ENCODE data around the gene LRCH4.

LRCH4 gene

GRCh38 chr7:100620804-100621203 lies 34.9 kb upstream of the LRCH4 start:
- Histone ChIP-seq H3K36me3 (ENCODE audit: control insufficient read depth in 1 of 2, insufficient read depth in 2 of 2, low read length in 2 of 2) (peaks cover 0 to 3% of the 10 kb centered on the region in 2 donors), H3K4me1 (ENCODE audit: control insufficient read depth in 1 of 2, insufficient read depth in 2 of 2, low read length in 2 of 2) (no peaks in the 10 kb centered on the region), H3K27ac (ENCODE audit: low read length) (no peak overlapping the region), H3K4me3 (ENCODE audit: low read depth in 1 of 2, low read length in 2 of 2) (no peak overlapping the region), H3K9me3 (ENCODE audit: control insufficient read depth in 1 of 2, low read length in 2 of 2) (no peaks in the 10 kb centered on the region), H3K27me3 (ENCODE audit: low read depth, low read length) (no peaks in the 10 kb centered on the region)

- Histone ChIP-seq H3K27me3 (ENCODE audit: low read depth, low read length) (no peaks in the 10 kb centered on the region), H3K9me3 (ENCODE audit: control insufficient read depth in 1 of 2, low read length in 2 of 2) (no peaks in the 10 kb centered on the region), H3K27ac (ENCODE audit: low read length) (no peak overlapping the region), H3K36me3 (ENCODE audit: control insufficient read depth in 1 of 2, insufficient read depth in 2 of 2, low read length in 2 of 2) (peaks cover 0 to 3% of the 10 kb centered on the region in 2 donors), H3K4me3 (ENCODE audit: low read depth in 1 of 2, low read length in 2 of 2) (no peak overlapping the region), H3K4me1 (ENCODE audit: control insufficient read depth in 1 of 2, insufficient read depth in 2 of 2, low read length in 2 of 2) (no peaks in the 10 kb centered on the region)
These were observed 34.3 kb upstream of the LRCH4 start for GRCh38 chr7:100620239-100620638.

GRCh38 chr7:100614308-100614861 lies 28.5 kb upstream of the LRCH4 start:
- no peak overlapping the region for H3K4me3 ChIP-seq (ENCODE audit: low read depth in 1 of 2, low read length in 2 of 2)
- no peak overlapping the region for H3K27ac ChIP-seq (ENCODE audit: low read length)
- H3K4me1 ChIP-seq (ENCODE audit: control insufficient read depth in 1 of 2, insufficient read depth in 2 of 2, low read length in 2 of 2) = peaks cover 0 to 13% of the 10 kb centered on the region in 2 donors

DNA sequence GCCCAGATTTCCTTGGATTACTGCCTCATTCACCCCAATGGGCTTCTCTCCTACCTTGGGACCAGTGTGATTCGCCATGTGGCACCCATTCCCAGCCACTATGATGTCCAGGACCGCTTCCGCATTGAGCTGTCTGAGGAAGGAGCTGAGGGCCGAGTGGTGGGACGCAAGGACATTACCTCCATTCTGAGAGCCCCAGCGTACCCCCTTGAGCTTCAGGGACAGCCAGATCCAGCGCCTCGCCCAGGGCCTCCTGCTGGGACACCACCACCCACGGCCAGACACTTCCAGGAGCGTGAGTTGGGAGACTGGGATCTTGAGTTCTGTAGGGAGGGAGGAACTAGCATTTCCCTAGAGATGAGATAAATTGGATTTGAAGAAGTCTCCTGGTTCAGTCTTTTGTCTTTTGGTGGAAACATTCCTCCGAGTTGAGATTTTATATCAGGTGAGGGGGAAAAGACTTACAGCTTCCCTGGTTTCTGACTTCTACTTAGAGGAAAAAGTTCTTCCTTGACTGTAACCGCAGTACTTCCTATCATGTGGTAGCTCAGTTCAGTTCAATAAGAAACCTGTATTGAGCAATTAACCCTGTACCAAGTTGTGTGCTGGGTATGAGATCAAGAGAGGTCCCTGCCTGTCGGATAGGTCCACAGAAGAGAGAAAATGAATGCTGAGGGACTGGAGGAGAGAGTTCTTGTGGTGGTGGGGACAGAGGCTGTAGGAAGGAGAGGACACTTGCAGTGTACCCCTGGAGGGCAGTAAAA lies 27.7 kb upstream of the LRCH4 start:
- Histone ChIP-seq H3K9me3 (ENCODE audit: control insufficient read depth in 1 of 2, low read length in 2 of 2) (no peaks in the 10 kb centered on the region), H3K27ac (ENCODE audit: low read length) (no peak overlapping the region), H3K36me3 (ENCODE audit: control insufficient read depth in 1 of 2, insufficient read depth in 2 of 2, low read length in 2 of 2) (peaks cover 0 to 3% of the 10 kb centered on the region in 2 donors), H3K27me3 (ENCODE audit: low read depth, low read length) (no peaks in the 10 kb centered on the region), H3K4me3 (ENCODE audit: low read depth in 1 of 2, low read length in 2 of 2) (peak overlapping the region; percentile 64 to 88), H3K4me1 (ENCODE audit: control insufficient read depth in 1 of 2, insufficient read depth in 2 of 2, low read length in 2 of 2) (peaks cover 0 to 13% of the 10 kb centered on the region in 2 donors)

More at GRCh38 chr7:100614308-100614861, 28.5 kb upstream of the LRCH4 start:
- Histone ChIP-seq H3K27me3 (ENCODE audit: low read depth, low read length) (no peaks in the 10 kb centered on the region), H3K36me3 (ENCODE audit: control insufficient read depth in 1 of 2, insufficient read depth in 2 of 2, low read length in 2 of 2) (peaks cover 0 to 3% of the 10 kb centered on the region in 2 donors), H3K9me3 (ENCODE audit: control insufficient read depth in 1 of 2, low read length in 2 of 2) (no peaks in the 10 kb centered on the region)

- peak overlapping the region; percentile 64 to 88 for H3K4me3 ChIP-seq (ENCODE audit: low read depth in 1 of 2, low read length in 2 of 2)
- H3K9me3 ChIP-seq (ENCODE audit: control insufficient read depth in 1 of 2, low read length in 2 of 2) = no peaks in the 10 kb centered on the region
- no peaks in the 10 kb centered on the region for H3K27me3 ChIP-seq (ENCODE audit: low read depth, low read length)
- H3K36me3 ChIP-seq (ENCODE audit: control insufficient read depth in 1 of 2, insufficient read depth in 2 of 2, low read length in 2 of 2) = peaks cover 0 to 3% of the 10 kb centered on the region in 2 donors
- H3K4me1 ChIP-seq (ENCODE audit: control insufficient read depth in 1 of 2, insufficient read depth in 2 of 2, low read length in 2 of 2) = peaks cover 0 to 13% of the 10 kb centered on the region in 2 donors
- H3K27ac ChIP-seq (ENCODE audit: low read length) = no peak overlapping the region
These were observed 26.9 kb upstream of the LRCH4 start for GRCh38 chr7:100612730-100613390.

GRCh38 chr7:100611983-100612729 lies 26.2 kb upstream of the LRCH4 start, which contains the start of gene MOSPD3:
Gene MOSPD3, plus strand, starts transcription at chr7:100612540. Its CDS starts 252 bp downstream, at chr7:100612792.
- Histone ChIP-seq H3K4me1 (ENCODE audit: control insufficient read depth in 1 of 2, insufficient read depth in 2 of 2, low read length in 2 of 2) (peaks cover 0 to 13% of the 10 kb centered on the region in 2 donors), H3K27ac (ENCODE audit: low read length) (peak within 1 kb of the TSS; percentile 94), H3K36me3 (ENCODE audit: control insufficient read depth in 1 of 2, insufficient read depth in 2 of 2, low read length in 2 of 2) (peaks cover 0 to 3% of the 10 kb centered on the region in 2 donors), H3K9me3 (ENCODE audit: control insufficient read depth in 1 of 2, low read length in 2 of 2) (no peaks in the 10 kb centered on the region), H3K4me3 (ENCODE audit: low read depth in 1 of 2, low read length in 2 of 2) (peak within 1 kb of the TSS; percentile 64 to 88), H3K27me3 (ENCODE audit: low read depth, low read length) (no peaks in the 10 kb centered on the region)

GRCh38 chr7:100609958-100610357 lies 24.0 kb upstream of the LRCH4 start:
- no peaks in the 10 kb centered on the region for H3K9me3 ChIP-seq (ENCODE audit: control insufficient read depth in 1 of 2, low read length in 2 of 2)
- no peaks in the 10 kb centered on the region for H3K36me3 ChIP-seq (ENCODE audit: control insufficient read depth in 1 of 2, insufficient read depth in 2 of 2, low read length in 2 of 2)
- H3K27ac ChIP-seq (ENCODE audit: low read length) = no peak overlapping the region
- no peaks in the 10 kb centered on the region for H3K27me3 ChIP-seq (ENCODE audit: low read depth, low read length)
- no peak overlapping the region for H3K4me3 ChIP-seq (ENCODE audit: low read depth in 1 of 2, low read length in 2 of 2)
- peaks cover 0 to 23% of the 10 kb centered on the region in 2 donors for H3K4me1 ChIP-seq (ENCODE audit: control insufficient read depth in 1 of 2, insufficient read depth in 2 of 2, low read length in 2 of 2)

DNA sequence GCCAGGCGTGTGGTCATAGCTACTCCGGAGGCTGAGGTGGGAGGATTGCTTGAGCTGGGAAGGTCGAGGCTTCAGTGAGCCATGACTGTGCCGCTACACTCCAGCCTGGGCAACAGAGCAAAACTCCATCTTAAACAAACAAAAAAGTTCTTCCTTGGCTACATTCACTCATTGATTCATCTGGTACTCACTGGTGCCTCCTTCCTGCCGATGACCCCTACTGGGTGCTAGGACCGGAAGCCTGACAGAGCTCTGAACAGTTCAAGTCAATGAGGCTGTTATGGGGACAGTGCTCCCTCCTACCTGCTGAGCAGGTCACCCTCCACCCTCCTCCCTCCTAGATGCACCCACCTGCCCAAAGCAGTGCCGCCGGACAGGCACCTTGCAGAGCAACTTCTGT lies 21.2 kb upstream of the LRCH4 start:
- no peaks in the 10 kb centered on the region for H3K36me3 ChIP-seq (ENCODE audit: control insufficient read depth in 1 of 2, insufficient read depth in 2 of 2, low read length in 2 of 2)
- H3K27ac ChIP-seq (ENCODE audit: low read length) = no peak overlapping the region
- peaks cover 0 to 27% of the 10 kb centered on the region in 2 donors for H3K4me1 ChIP-seq (ENCODE audit: control insufficient read depth in 1 of 2, insufficient read depth in 2 of 2, low read length in 2 of 2)
- no peak overlapping the region for H3K4me3 ChIP-seq (ENCODE audit: low read depth in 1 of 2, low read length in 2 of 2)
- no peaks in the 10 kb centered on the region for H3K27me3 ChIP-seq (ENCODE audit: low read depth, low read length)
- H3K9me3 ChIP-seq (ENCODE audit: control insufficient read depth in 1 of 2, low read length in 2 of 2) = no peaks in the 10 kb centered on the region

GRCh38 chr7:100606313-100606712 lies 20.4 kb upstream of the LRCH4 start:
- peaks cover 0 to 28% of the 10 kb centered on the region in 2 donors for H3K4me1 ChIP-seq (ENCODE audit: control insufficient read depth in 1 of 2, insufficient read depth in 2 of 2, low read length in 2 of 2)
- H3K27ac ChIP-seq (ENCODE audit: low read length) = no peak overlapping the region
- no peaks in the 10 kb centered on the region for H3K27me3 ChIP-seq (ENCODE audit: low read depth, low read length)
- no peaks in the 10 kb centered on the region for H3K36me3 ChIP-seq (ENCODE audit: control insufficient read depth in 1 of 2, insufficient read depth in 2 of 2, low read length in 2 of 2)
- no peak overlapping the region for H3K4me3 ChIP-seq (ENCODE audit: low read depth in 1 of 2, low read length in 2 of 2)
- no peaks in the 10 kb centered on the region for H3K9me3 ChIP-seq (ENCODE audit: control insufficient read depth in 1 of 2, low read length in 2 of 2)

GRCh38 chr7:100604976-100605911 lies 19.3 kb upstream of the LRCH4 start:
- Histone ChIP-seq H3K4me1 (ENCODE audit: control insufficient read depth in 1 of 2, insufficient read depth in 2 of 2, low read length in 2 of 2) (peaks cover 0 to 28% of the 10 kb centered on the region in 2 donors), H3K36me3 (ENCODE audit: control insufficient read depth in 1 of 2, insufficient read depth in 2 of 2, low read length in 2 of 2) (no peaks in the 10 kb centered on the region), H3K27me3 (ENCODE audit: low read depth, low read length) (no peaks in the 10 kb centered on the region), H3K9me3 (ENCODE audit: control insufficient read depth in 1 of 2, low read length in 2 of 2) (no peaks in the 10 kb centered on the region), H3K4me3 (ENCODE audit: low read depth in 1 of 2, low read length in 2 of 2) (peak overlapping the region; percentile 53 to 85), H3K27ac (ENCODE audit: low read length) (no peak overlapping the region)

Data from muscle layer of duodenum (tissue), 2 donors.